ENCODE results near the gene KRT78. TPM values are rescaled to one million over a fixed set of nuclear protein-coding genes. Genes with fewer than 3 reads are reported as not detected.

Gene KRT78
- total RNA-seq, 2 donors from 2014 or later: not detected

DNA sequence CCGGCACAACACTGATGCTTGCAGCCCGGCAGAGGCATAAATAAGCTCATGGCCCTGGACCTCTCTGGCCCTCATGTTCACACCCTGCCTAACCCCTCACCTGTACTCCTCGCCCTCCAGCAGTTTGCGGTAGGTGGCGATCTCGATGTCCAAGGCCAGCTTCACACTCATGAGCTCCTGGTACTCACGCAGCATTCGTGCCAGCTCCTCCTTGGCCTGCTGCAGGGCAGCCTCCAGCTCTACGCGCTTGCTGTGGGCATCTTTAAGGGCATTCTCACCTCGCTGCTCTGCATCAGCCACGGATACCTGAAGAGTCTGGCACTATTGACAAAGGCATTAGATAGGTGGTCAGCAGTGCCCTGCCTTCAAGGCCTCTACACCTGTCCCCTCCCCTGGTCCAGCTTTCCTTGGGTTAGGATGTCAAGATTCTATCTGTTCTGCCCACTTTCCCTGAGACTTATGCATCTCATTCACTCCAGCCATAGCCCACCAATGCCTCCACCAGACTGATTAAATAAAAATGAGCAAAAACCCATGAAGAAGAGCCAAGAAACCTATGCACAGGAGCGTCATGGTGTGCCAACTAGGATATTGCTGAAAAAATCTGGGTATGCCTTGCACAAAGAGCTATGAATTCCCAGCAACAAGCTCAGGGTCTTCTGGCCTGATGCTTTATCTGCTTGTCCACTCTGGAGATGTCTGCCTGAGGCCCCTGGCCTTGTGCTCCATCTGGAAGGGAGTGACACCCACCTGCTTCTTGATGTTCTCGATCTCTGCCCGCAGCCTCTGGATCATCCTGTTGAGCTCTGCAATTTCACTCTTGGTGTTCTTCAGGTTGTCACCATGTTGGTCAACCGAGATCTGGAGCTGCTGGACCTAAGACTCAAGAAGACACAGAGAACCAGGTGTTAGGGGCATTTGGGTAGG is 41.0 kb downstream of the KRT78 start:
- Mint-ChIP-seq H3K27me3 (ENCODE audit: insufficient read depth) (peaks cover 18% of the 10 kb centered on the region), H3K27ac (no peak overlapping the region), H3K9me3 (no peaks in the 10 kb centered on the region), H3K4me3 (no peak overlapping the region), H3K4me1 (peaks cover 7% of the 10 kb centered on the region), H3K36me3 (ENCODE audit: low read depth) (no peaks in the 10 kb centered on the region)
- Histone ChIP-seq H3K4me3 (ENCODE audit: low read length) (no peak overlapping the region), H3K27ac (ENCODE audit: low read depth, low read length) (no peak overlapping the region), H3K4me1 (ENCODE audit: control insufficient read depth, insufficient read depth, low read length) (no peaks in the 10 kb centered on the region), H3K27me3 (ENCODE audit: control insufficient read depth, insufficient read depth, low read length, poor library complexity, severe bottlenecking) (no peaks in the 10 kb centered on the region), H3K9me3 (ENCODE audit: control insufficient read depth, low read length) (no peaks in the 10 kb centered on the region), H3K36me3 (ENCODE audit: control insufficient read depth, insufficient read depth, low read length) (no peaks in the 10 kb centered on the region), H3K9ac (ENCODE audit: extremely low read depth, low read length, poor library complexity, severe bottlenecking) (no peak overlapping the region)
- WGBS, 2 experiments (ENCODE audit: insufficient coverage in 1 of 2, insufficient read length in 1 of 2): 84 to 88% methylated on average over 14 to 16 of the region's 16 CpGs
- TF ChIP-seq, protein P1, sequence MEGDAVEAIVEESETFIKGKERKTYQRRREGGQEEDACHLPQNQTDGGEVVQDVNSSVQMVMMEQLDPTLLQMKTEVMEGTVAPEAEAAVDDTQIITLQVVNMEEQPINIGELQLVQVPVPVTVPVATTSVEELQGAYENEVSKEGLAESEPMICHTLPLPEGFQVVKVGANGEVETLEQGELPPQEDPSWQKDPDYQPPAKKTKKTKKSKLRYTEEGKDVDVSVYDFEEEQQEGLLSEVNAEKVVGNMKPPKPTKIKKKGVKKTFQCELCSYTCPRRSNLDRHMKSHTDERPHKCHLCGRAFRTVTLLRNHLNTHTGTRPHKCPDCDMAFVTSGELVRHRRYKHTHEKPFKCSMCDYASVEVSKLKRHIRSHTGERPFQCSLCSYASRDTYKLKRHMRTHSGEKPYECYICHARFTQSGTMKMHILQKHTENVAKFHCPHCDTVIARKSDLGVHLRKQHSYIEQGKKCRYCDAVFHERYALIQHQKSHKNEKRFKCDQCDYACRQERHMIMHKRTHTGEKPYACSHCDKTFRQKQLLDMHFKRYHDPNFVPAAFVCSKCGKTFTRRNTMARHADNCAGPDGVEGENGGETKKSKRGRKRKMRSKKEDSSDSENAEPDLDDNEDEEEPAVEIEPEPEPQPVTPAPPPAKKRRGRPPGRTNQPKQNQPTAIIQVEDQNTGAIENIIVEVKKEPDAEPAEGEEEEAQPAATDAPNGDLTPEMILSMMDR (conservative IDR thresholded peaks at IDR 0.05): peak; percentile 17
- peak; percentile 67 for DNase-seq

DNA sequence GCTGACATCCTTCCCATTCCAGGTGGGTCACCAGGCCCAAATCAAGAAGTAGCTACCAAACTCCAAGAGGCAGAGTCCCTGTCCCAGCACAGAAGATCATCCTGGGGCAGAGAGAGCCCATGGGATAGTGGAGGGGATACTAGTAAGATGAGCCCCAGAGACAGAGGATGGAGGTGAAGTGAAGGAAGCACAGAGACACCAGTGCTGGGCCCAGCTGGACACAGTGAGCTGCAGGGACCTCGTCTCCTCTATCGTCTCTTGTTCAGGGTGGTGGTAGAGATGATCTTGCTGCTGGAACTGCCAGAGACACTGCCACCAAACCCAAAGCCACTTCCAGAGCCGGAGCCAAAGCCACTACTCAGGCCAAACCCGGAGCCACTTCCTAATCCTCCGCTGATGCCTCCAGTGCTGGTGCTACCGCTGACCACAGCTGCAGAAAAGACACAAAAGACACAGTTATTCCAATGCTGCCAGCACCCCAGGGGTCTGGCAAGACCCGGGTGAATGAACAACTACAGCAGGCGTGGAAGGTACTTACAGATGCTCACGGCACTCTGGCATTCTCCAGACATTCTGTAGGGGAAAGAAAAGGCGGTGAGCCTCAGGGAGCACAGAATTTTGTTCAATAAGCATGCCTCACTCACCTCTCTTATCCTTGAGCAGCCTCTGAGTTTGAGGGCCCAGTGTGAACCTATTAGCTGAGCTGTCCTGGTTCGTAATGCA is 41.8 kb downstream of the KRT78 start:
- Mint-ChIP-seq H3K9me3 (no peaks in the 10 kb centered on the region), H3K27me3 (ENCODE audit: insufficient read depth) (peaks cover 16% of the 10 kb centered on the region)
- TF ChIP-seq, protein P1 (conservative IDR thresholded peaks at IDR 0.05): no peak

GRCh38 chr12:52806169-52806811 is 42.5 kb downstream of the KRT78 start:
- no peaks in the 10 kb centered on the region for H3K27me3 ChIP-seq (ENCODE audit: control insufficient read depth, insufficient read depth, low read length, poor library complexity, severe bottlenecking)
- DNase-seq: no peak
- no peaks in the 10 kb centered on the region for H3K36me3 Mint-ChIP-seq (ENCODE audit: low read depth)
- H3K9me3 ChIP-seq (ENCODE audit: control insufficient read depth, low read length): no peaks in the 10 kb centered on the region
- H3K4me3 ChIP-seq (ENCODE audit: low read length): no peak overlapping the region
- no peak overlapping the region for H3K27ac ChIP-seq (ENCODE audit: low read depth, low read length)
- H3K27me3 Mint-ChIP-seq (ENCODE audit: insufficient read depth): peaks cover 16% of the 10 kb centered on the region
- H3K9ac ChIP-seq (ENCODE audit: extremely low read depth, low read length, poor library complexity, severe bottlenecking): no peak overlapping the region
- no peaks in the 10 kb centered on the region for H3K9me3 Mint-ChIP-seq
- H3K4me1 ChIP-seq (ENCODE audit: control insufficient read depth, insufficient read depth, low read length): no peaks in the 10 kb centered on the region
- H3K36me3 ChIP-seq (ENCODE audit: control insufficient read depth, insufficient read depth, low read length): no peaks in the 10 kb centered on the region
- WGBS, 2 experiments (ENCODE audit: insufficient coverage in 1 of 2, insufficient read length in 1 of 2): 75 to 96% methylated on average over 1 to 3 of the region's 3 CpGs
- H3K27ac Mint-ChIP-seq: no peak overlapping the region
- H3K4me1 Mint-ChIP-seq: peaks cover 7% of the 10 kb centered on the region
- H3K4me3 Mint-ChIP-seq: no peak overlapping the region
- TF ChIP-seq, protein P1 (conservative IDR thresholded peaks at IDR 0.05): no peak

More for the DNA sequence above, 41.8 kb downstream of the KRT78 start:
- H3K4me3 ChIP-seq (ENCODE audit: low read length): no peak overlapping the region
- Mint-ChIP-seq H3K4me1 (peaks cover 7% of the 10 kb centered on the region), H3K36me3 (ENCODE audit: low read depth) (no peaks in the 10 kb centered on the region), H3K27ac (no peak overlapping the region), H3K4me3 (no peak overlapping the region)
- H3K27ac ChIP-seq (ENCODE audit: low read depth, low read length): no peak overlapping the region
- H3K9me3 ChIP-seq (ENCODE audit: control insufficient read depth, low read length): no peaks in the 10 kb centered on the region
- no peaks in the 10 kb centered on the region for H3K36me3 ChIP-seq (ENCODE audit: control insufficient read depth, insufficient read depth, low read length)
- no peaks in the 10 kb centered on the region for H3K4me1 ChIP-seq (ENCODE audit: control insufficient read depth, insufficient read depth, low read length)
- DNase-seq: no peak
- no peak overlapping the region for H3K9ac ChIP-seq (ENCODE audit: extremely low read depth, low read length, poor library complexity, severe bottlenecking)
- no peaks in the 10 kb centered on the region for H3K27me3 ChIP-seq (ENCODE audit: control insufficient read depth, insufficient read depth, low read length, poor library complexity, severe bottlenecking)
- WGBS, 2 experiments (ENCODE audit: insufficient coverage in 1 of 2, insufficient read length in 1 of 2): 74 to 91% methylated on average over 6 to 11 of the region's 11 CpGs

All from endodermal cell (in vitro differentiated cells).